ENCODE data around the gene TMOD2.

The TMOD2 gene

DNA sequence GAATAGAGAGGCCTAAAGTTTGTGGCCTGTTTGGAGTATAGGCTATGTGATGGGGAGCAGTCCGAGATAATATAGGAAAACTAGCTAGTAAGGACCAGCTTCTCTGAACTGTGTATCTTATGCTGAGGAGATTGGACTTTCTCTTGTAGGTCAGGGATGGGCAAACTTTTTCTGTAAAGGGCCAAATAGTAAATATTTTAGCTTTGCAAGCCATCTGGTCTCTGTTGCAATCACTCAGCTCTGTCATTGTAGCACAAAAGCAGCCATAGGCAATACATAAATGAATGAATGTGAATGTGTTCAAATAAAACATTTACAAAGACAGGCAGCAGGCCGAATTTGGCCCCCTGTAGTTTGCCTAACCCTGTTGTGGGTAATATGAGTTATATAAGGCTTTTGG is 102.6 kb downstream of the TMOD2 start:
- DNase-seq (ENCODE audit: extremely low read depth, insufficient read length): no peak
- TF ChIP-seq, protein P1, sequence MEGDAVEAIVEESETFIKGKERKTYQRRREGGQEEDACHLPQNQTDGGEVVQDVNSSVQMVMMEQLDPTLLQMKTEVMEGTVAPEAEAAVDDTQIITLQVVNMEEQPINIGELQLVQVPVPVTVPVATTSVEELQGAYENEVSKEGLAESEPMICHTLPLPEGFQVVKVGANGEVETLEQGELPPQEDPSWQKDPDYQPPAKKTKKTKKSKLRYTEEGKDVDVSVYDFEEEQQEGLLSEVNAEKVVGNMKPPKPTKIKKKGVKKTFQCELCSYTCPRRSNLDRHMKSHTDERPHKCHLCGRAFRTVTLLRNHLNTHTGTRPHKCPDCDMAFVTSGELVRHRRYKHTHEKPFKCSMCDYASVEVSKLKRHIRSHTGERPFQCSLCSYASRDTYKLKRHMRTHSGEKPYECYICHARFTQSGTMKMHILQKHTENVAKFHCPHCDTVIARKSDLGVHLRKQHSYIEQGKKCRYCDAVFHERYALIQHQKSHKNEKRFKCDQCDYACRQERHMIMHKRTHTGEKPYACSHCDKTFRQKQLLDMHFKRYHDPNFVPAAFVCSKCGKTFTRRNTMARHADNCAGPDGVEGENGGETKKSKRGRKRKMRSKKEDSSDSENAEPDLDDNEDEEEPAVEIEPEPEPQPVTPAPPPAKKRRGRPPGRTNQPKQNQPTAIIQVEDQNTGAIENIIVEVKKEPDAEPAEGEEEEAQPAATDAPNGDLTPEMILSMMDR (IDR thresholded peaks at IDR 0.05; ENCODE audit: insufficient read depth, low read length, poor library complexity, severe bottlenecking): no peak
- H3K4me3 ChIP-seq (replicated peaks; ENCODE audit: low read depth, low read length): no peak overlapping the region

DNA sequence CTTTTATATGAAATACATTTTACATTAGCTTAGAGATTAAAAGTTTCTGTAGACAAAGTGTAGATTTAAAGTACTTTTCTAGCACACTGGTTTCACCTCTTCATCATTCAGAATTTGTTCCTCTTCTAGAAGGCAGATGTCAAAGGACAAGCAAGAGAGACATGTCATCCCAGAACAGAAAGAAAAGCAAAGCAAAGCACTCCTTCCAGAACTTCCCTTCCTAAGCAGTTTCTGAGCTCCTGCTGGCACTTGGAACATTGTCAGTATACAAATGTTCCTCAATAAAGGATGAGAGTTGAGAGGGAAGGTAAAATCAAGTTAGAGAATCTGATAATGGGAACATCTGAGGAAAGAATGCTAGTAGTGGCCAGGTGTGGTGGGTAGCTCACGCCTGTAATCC is 104.2 kb downstream of the TMOD2 start:
- no peaks in the 10 kb centered on the region; the same call in none of the 2 replicates for H3K36me3 ChIP-seq (ENCODE audit: control insufficient read depth, insufficient read depth, low read length)
- H3K27me3 ChIP-seq (replicated peaks; ENCODE audit: control insufficient read depth, insufficient read depth, low read length): no peaks in the 10 kb centered on the region
- TF ChIP-seq, protein P1 (IDR thresholded peaks at IDR 0.05; ENCODE audit: insufficient read depth, low read length, poor library complexity, severe bottlenecking): no peak
- no peak for DNase-seq (ENCODE audit: extremely low read depth, insufficient read length)
- H3K4me3 ChIP-seq (replicated peaks; ENCODE audit: low read depth, low read length): no peak overlapping the region

More for the DNA sequence above, 102.6 kb downstream of the TMOD2 start:
- Histone ChIP-seq H3K36me3 (ENCODE audit: control insufficient read depth, insufficient read depth, low read length) (no peaks in the 10 kb centered on the region), H3K27me3 (replicated peaks; ENCODE audit: control insufficient read depth, insufficient read depth, low read length) (no peaks in the 10 kb centered on the region)

DNA sequence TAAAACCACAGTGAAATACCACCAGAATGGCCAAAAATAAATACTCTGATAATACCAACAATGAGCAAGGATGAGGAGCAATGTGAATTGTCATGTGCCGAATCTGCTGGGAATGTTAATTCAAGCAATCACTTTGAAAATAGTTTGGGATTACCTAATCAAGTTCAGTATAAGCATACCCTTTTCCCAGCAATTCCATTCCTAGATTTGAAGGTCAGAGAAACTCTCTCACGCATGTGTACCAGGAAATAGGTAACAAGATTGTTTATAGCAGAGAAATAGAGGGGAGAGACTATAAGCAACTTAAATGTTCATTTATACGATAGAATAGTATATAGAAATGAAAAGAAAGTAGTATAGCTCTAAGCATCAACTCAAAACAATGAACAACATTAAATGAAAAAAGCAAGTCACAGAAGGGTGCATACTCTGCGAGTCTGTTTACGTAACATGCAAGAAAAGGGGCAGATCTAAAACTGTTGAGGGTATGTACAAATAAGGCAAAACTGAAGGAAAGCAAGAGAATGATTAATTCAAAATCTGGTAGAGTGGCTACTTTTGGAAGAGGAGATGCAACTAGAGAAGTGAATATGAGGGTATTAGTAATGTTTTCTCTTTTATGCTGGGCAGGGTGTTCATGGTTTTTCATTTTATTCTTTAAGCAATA is 105.5 kb downstream of the TMOD2 start:
- DNase-seq (ENCODE audit: extremely low read depth, insufficient read length): no peak
- H3K4me3 ChIP-seq (replicated peaks; ENCODE audit: low read depth, low read length): no peak overlapping the region
- TF ChIP-seq, protein P1 (IDR thresholded peaks at IDR 0.05; ENCODE audit: insufficient read depth, low read length, poor library complexity, severe bottlenecking): no peak

DNA sequence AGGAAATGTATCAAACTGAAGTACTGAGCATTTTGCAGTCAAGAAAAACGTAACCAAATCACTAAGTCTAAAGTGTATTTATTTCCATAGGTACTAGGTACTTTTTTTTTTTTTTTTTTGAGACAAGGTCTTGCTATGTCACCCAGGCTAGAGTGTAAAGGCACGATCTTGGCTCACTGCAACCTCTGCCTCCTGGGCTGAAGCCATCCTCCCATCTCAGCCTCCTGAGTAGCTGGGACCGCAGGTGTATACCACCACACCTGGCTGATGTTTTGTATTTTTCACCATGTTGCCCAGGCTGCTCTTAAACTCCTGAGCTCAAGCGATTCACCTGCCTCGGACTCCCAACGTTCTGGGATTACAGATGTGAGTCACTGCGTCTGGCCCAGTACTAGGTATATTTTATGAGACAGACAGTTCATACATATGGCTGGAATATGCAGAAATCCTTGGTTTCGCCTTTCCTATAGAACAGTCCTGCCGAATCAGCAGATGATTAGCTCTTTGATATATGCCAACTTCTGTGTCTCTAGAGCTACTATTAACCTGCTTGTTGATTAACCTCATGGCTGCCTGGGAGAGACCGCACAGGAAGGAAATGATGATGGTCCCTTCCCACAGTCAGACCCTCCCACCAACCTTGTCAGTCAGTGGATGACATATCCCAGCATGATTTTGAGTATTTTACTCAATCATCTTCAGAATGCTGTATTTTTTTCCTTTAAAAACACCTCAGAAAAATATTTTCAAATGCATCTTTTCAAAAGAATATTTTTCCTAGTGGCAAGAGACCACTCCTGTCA is 110.4 kb downstream of the TMOD2 start:
- H3K4me3 ChIP-seq (replicated peaks; ENCODE audit: low read depth, low read length): no peak overlapping the region
- no peak for DNase-seq (ENCODE audit: extremely low read depth, insufficient read length)
- H3K27me3 ChIP-seq (replicated peaks; ENCODE audit: control insufficient read depth, insufficient read depth, low read length): no peaks in the 10 kb centered on the region
- TF ChIP-seq, protein P1 (IDR thresholded peaks at IDR 0.05; ENCODE audit: insufficient read depth, low read length, poor library complexity, severe bottlenecking): no peak
- H3K36me3 ChIP-seq (ENCODE audit: control insufficient read depth, insufficient read depth, low read length): no peaks in the 10 kb centered on the region; the same call in none of the 2 replicates

More for the DNA sequence above, 105.5 kb downstream of the TMOD2 start:
- Histone ChIP-seq H3K36me3 (ENCODE audit: control insufficient read depth, insufficient read depth, low read length) (no peaks in the 10 kb centered on the region; the same call in none of the 2 replicates), H3K27me3 (replicated peaks; ENCODE audit: control insufficient read depth, insufficient read depth, low read length) (no peaks in the 10 kb centered on the region)

DNA sequence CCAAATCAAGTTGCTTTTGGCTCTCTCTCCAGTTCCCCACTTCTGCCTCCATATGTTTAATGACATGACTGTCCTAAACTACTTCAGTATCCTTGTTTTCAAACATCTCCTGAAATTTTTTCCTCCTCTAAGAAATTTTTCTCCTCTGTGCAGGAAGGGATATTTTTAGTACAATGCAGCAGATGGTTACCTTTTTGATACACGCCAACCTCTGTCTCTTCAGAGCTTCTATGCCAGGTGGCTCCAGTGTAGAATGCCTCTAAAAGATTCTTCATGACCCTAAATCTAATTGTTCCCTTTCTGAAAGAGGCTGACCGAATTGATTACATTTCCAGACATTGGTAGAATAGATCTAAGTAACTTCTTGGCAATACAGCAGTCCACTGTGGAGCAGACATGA is 111.7 kb downstream of the TMOD2 start:
- TF ChIP-seq, protein P1 (IDR thresholded peaks at IDR 0.05; ENCODE audit: insufficient read depth, low read length, poor library complexity, severe bottlenecking): no peak
- no peaks in the 10 kb centered on the region for H3K27me3 ChIP-seq (replicated peaks; ENCODE audit: control insufficient read depth, insufficient read depth, low read length)
- no peak for DNase-seq (ENCODE audit: extremely low read depth, insufficient read length)
- no peaks in the 10 kb centered on the region; the same call in none of the 2 replicates for H3K36me3 ChIP-seq (ENCODE audit: control insufficient read depth, insufficient read depth, low read length)
- no peak overlapping the region for H3K4me3 ChIP-seq (replicated peaks; ENCODE audit: low read depth, low read length)

All from GM06990 (cell line).